ENCODE measurements around the gene CCDC57. TPM values are rescaled to one million over a fixed set of nuclear protein-coding genes. Genes with fewer than 3 reads are reported as not detected.
"Not testable (repeated sequence)": the region's sequence is repeated elsewhere in the genome, so short reads cannot be mapped to it uniquely, and the experiment has no call there.

The CCDC57 gene, protein sequence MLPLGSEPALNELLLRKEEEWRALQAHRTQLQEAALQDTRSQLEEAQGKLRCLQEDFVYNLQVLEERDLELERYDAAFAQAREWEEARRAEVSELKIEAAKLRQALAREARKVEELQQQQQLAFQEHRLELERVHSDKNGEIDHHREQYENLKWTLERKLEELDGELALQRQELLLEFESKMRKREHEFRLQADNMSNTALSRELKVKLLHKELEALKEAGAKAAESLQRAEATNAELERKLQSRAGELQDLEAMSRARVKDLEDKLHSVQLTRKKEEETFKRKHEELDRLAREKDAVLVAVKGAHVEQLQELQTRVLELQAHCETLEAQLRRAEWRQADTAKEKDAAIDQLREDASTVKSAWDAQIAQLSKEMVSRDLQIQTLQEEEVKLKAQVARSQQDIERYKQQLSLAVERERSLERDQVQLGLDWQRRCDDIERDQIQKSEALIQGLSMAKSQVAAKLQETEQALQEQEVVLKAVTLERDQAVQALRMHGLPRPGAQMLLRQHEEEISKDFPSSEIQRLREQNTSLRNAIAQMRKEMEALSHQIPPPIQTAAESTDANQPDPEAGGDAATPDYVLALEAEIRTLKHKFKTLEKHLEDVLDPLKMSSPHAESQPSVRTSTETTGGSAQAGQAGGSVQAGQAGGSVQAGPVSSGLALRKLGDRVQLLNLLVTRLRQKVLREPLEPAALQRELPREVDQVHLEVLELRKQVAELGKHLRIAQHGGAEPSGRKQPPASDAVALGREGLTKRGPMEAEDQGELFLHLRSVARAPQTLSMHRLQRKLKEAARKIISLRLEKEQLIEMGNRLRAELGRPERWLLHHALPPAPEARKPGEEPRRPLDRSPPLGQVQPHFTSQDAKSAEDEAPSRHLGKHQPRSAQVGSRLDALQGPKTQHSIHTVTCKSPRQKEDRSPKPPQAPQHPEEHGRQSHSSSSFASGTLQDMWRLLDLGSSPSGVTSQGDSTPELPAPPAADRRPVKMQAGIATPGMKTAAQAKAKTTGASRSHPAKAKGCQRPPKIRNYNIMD
- total RNA-seq (2014; rRNA removed; shearing (Covaris generic)): 8.9 and 14.6 TPM in 2 replicates

DNA sequence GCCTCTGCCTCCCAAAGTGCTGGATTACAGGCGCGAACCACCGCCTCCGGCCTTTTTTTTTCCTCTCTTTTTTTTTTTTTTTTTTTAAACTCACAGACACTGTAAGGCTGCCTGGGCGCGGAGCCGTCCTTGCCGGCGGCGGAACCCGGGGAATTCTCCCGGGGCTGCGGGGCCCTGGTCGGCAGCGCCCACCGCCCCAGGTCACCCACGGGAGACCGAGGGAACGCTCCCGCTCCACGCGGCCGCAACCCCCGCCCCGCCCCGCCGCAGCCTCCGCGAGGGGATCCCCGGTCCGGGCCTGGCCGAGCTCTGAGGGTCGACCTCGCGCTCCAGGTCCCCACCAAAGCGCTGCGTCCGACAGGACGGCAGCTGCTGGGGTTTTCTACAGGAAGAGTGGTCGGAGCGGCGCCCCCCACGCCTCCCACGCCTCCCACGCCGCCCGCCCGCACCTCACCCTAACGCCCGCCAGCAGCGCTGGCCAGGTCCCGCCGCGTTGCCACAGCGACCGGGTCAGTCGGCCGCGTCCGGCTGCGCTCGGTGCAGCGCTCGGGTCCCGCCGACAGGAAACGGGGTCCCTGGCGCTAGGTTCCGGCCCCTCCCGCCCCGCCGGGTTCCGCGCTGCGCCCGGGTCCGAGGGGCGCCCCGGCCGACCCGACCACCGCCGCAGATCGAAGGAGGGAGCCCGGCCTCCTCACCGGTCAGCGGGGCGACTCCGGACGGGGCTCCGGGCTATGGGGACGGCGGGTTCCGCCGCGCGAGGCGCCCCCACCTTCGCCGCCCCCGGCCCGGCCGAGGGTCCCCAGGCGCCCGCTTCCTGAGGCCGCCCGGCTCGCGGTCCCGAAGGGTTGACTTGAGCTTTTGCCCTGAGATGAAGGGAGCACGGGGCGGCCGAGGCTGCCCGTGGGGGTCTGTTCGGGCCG, at the start of gene CCDC57:
CCDC57 (minus strand) TSS at position 512 of the 920 bp plus-strand sequence. CDS start 10,898 bp downstream, outside the sequence.
- peak; percentile 52 for DNase-seq (ENCODE audit: low spot score)

DNA sequence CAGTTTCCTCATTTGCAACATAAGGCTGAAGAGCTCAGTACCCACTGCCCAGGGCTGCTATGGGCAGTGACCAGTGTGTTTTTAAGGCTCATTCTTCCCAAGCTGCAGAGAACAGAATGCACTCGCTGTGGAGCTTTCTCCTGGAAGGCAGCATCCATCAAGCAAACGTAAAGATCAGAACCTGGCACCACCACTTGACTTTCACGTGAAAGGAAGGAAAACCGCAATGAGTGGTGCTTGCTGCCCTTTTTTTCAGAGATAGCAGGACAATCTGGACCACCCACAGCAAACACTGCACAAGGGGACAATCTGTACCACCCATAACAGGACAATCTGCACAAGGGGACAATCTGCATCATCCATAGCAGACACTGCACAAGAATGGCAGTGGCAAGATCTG, 49.7 kb upstream of the CCDC57 start:
- DNase-seq (ENCODE audit: low spot score): no peak

GRCh38 chr17:82259972-82260961, 47.6 kb upstream of the CCDC57 start:
- not testable (repeated sequence) for DNase-seq (ENCODE audit: low spot score)

DNA sequence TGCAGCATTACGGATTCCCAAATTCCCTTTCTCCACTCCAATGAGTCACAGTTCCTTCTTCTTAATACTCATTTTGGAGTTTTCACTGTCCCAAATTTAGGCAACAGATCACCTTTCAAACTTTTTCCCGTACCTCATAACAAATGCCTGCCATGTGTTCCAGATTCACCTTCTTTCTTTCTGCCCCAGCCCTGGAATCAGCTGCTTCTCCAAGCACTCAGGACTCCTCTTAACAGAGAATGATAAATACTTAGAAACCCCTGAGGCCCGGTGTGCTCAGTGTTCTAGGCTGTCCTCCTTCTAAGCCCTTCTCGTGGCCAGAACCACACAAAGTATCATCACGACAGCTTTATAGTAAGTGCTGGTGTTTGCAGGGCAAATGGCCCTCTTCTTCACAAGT, 45.9 kb upstream of the CCDC57 start:
- no peak for DNase-seq (ENCODE audit: low spot score)

DNA sequence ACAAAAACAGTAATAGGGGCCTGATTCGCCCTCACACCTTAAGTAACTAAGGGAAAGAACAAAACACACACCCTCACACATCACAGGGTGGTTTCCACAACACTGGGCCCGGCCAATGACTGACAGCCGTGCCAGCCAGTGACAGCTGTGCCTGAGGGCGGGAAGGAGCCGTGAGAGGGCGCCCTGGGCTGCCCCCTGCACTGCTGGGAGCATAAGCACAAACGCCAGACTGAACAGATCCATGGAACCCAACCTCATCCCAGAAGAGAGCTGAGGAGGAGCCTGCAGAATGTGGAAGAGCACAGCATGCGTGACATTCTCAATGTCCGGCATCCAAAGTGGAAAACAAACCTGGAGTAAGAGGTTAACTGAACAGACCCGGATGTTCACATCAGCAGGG, 44.8 kb upstream of the CCDC57 start:
- DNase-seq (ENCODE audit: low spot score): no peak

DNA sequence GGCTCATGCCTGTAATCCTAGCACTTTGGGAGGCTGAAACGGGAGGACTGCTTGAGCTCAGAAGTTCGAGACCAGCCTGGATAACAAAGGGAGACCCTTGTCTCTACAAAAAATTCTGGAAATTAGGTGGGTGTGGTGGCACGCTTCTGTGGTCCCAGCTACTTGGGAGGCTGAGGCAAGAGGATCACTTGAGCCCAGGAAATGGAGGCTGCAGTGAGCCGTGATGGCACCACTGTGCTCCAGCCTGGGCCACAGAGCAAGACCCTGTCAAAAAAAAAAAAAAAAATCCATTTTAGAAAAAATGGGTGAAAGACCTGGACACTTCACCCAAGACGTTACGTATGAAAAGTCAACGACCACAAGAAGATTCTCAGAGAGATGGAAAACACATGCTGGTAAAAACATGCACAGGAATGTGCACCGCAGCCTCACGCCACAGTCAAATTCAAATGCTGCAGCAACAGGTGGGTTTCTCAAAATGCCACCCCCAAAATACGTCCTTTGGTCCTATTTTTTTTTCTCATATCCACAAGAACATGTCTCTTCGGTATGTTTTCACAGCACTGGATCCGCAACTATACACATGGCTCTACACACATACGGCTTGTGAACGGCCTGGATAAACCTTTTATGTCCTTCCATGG, 43.7 kb upstream of the CCDC57 start:
- DNase-seq (ENCODE audit: low spot score): no peak

DNA sequence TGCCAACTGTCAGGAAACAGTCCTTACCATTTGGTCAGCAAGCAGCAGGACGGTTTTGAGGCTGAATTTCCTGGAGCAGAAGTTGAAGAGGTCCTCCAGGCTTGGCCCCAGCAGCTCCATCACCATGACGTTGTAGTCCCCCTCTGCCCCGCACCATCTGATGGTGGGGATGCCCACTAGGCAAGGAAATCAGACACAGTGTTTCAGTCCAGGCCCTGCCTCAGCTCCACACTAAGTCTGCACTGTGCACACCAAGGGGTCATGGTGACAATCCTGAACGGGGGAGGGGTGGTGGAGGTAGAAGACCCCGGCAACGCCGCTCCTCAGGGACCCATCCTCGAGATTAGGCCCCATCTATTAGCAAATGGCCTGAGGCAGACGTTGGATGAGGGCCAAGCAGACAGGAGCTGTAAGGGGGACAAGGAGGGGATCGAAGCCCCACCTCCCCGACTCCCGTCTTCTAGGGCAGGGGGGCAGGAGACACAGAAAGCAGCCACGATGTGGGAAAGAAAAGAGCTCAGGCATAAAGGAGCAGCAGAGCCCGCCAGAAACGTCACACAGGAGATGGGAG, 42.8 kb upstream of the CCDC57 start:
- no peak for DNase-seq (ENCODE audit: low spot score)

- not testable (repeated sequence) for DNase-seq (ENCODE audit: low spot score)
Measured at GRCh38 chr17:82254746-82255145, 42.1 kb upstream of the CCDC57 start.

- not testable (repeated sequence) for DNase-seq (ENCODE audit: low spot score)
Measured at GRCh38 chr17:82254096-82254495, 41.5 kb upstream of the CCDC57 start.

DNA sequence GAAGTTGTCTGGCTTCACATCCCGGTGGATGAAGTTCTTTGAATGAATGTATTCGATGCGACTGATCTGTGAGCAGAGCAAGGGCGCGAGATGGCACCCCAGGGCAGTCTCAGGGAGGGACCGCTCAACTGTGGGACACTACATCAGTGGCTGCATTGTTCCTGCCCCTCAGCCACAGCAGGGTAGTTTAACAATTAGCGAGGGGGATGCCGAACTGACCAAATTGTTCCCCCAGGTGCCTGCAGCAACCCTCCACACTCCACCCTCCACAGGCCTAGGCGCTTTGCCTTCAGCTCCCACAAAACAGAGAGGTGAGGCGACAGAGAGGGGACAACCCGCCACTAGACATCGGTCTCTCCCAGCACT, 40.5 kb upstream of the CCDC57 start:
- no peak for DNase-seq (ENCODE audit: low spot score)

DNA sequence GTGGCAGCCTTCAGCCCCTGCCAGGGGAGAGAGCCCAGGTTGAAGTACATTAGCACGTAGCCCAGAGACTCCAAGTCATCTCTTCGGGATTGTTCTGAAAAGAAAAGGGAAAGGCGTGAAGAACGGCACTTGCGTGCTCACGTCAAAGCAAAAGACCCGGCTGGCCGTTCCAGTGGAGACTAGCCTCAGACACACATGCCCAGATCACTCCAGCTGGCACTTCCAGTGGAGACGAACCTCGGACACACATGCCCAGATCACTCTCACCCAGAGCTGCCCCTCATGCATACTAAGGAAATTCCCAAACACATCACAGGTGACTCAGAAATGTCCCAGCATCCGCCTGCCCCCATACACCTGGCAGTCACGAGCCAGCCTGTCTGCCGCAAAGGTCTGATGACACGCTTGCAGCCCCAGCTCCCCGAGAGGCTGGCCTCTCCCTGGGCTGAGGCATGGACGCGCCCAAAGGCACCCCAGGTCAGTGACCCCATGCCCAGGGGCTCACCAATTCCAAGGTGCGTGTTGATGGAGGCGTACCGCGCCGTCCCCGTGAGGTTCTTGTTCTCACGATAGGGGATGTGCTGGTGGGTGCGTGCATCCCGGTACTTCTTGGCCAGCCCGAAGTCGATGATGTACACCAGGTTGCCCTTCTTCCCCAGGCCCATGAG, 40.0 kb upstream of the CCDC57 start:
- DNase-seq (ENCODE audit: low spot score): no peak

DNA sequence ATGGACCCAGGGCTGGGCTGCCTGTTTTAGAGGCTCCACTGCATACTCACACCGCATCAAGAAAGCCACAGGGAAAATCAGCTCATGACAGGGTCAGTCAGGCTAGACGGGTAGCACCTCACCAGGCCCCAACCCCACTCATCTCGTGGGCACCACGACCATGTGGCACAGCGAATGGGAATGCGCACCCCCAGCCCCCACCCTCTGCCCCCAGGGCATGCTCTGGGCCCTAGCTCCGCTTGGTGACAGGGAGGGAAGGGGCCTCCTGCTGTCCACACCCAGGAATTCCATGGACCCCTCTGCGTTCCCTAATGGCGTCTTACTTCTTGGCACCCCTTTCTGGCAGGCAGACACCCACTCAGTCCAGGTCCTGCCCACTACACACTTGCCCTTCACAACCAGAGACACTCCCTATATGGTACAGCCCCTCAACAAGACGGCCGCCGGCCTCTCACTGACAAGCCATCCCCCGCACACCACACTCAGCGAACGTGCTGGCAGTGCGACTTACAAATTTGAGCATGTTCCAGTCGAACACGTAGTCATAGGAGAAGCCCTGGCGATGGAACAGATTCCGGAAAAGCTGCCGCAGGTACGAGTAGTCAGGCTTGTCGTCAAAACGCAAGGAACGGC, 38.3 kb upstream of the CCDC57 start:
- no peak for DNase-seq (ENCODE audit: low spot score)

DNA sequence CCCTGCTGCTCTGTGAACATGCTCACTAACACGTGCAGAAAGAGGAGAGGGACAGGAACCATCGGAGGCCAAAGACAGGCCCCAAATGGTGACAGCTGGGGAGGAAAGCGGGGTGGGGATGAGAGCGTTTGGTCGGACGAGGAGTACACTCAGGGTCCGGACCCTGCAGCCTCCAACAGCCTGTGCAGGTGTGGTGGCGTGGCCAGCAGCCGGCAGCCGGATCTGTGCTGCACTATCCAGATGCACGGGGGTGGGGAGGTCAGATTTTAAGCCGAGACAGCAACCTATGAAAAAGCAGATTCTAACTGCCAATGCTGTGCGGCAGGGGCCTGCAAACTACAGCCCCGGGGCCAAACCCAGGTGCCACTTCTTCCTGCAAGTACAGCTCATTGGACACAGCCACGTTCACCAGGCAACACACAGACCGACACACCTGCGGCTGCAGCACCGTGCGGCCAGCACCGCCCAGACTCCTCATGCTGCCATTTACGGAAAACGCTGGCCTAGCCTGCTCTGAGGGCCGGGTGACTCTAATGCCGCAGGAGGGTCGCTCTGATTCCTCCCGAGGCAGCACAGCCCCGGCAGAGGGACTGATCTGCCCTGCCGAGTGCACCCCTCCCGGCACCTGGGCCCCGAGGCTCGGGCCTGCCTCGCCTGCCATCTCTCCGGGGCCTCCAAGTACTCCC, 37.4 kb upstream of the CCDC57 start:
- DNase-seq (ENCODE audit: low spot score): no peak

- DNase-seq (ENCODE audit: low spot score): no peak
Measured at GRCh38 chr17:82248815-82249674, 36.4 kb upstream of the CCDC57 start.

- no peak for DNase-seq (ENCODE audit: low spot score)
Measured at GRCh38 chr17:82247856-82248671, 35.4 kb upstream of the CCDC57 start.
